Renal cortex interstitium (tissue), 15 donors: ENCODE measurements around the gene UBE2QL1. TPM values are rescaled to one million over a fixed set of nuclear protein-coding genes. Genes with fewer than 3 reads are reported as not detected.
A peak's percentile ranks its signal among the peaks of the same experiment; 100 is the strongest.

Experiments used
- DNase-seq, 11 donors: peaks; one replicate each; pipeline ENCODE4 v3.0.0-alpha.2; 2013; ENCODE audit warnings: low read depth in 9 of 11, low spot score in 4 of 11; ENCODE audit errors: extremely low read depth in 1 of 11
- long read RNA-seq, 16 experiments: transcript quantifications; one replicate each; lab custom pipeline, GENCODE V29; 2026
- polyA plus RNA-seq, 3 donors: library from polyadenylated mRNA; unstranded; fragments of 120-200 nt; gene quantifications; one replicate each; pipeline ENCODE4 v1.2.1, GENCODE V29; 2013; ENCODE audit not compliant: insufficient read length in 3 of 3

The UBE2QL1 gene
- under 1 TPM; 0.79 to 0.95 (median 0.83) TPM for polyA plus RNA-seq
- long read RNA-seq, donor 1, result 0 reads
- long read RNA-seq, donor 2, full-length matches to known transcripts, result 1 of 1 reads
- long read RNA-seq, donor 2, partial matches to known transcripts, result 0 of 1 reads
- long read RNA-seq, donor 2, other reads (novel, unspliced or antisense), result 0 of 1 reads
- long read RNA-seq, donor 3, result 0 reads
- long read RNA-seq, donor 4, result 0 reads
- long read RNA-seq, donor 5, result 0 reads
- long read RNA-seq, donor 6, full-length matches to known transcripts, result 1 of 1 reads
- long read RNA-seq, donor 6, partial matches to known transcripts, result 0 of 1 reads
- long read RNA-seq, donor 6, other reads (novel, unspliced or antisense), result 0 of 1 reads
- long read RNA-seq, donor 7, full-length matches to known transcripts, result 2 of 2 reads
- long read RNA-seq, donor 7, partial matches to known transcripts, result 0 of 2 reads
- long read RNA-seq, donor 7, other reads (novel, unspliced or antisense), result 0 of 2 reads
- long read RNA-seq, donor 8, result 0 reads
- long read RNA-seq, donor 9, result 0 reads
- long read RNA-seq, donor 10, result 0 reads
- long read RNA-seq, donor 11, full-length matches to known transcripts, result 1 of 1 reads
- long read RNA-seq, donor 11, partial matches to known transcripts, result 0 of 1 reads
- long read RNA-seq, donor 11, other reads (novel, unspliced or antisense), result 0 of 1 reads
- long read RNA-seq, donor 12, result 0 reads
- long read RNA-seq, donor 13, result 0 reads
- long read RNA-seq, donor 14, result 0 reads
- long read RNA-seq, donor 15, full-length matches to known transcripts, result 2 of 2 reads
- long read RNA-seq, donor 15, partial matches to known transcripts, result 0 of 2 reads
- long read RNA-seq, donor 15, other reads (novel, unspliced or antisense), result 0 of 2 reads
- long read RNA-seq, donor 16, full-length matches to known transcripts, result 3 of 3 reads
- long read RNA-seq, donor 16, partial matches to known transcripts, result 0 of 3 reads
- long read RNA-seq, donor 16, other reads (novel, unspliced or antisense), result 0 of 3 reads

GRCh38 chr5:6448622-6449464 is at the start of gene UBE2QL1:
Gene UBE2QL1, plus strand, starts transcription at chr5:6448859. Its CDS starts 35 bp downstream, at chr5:6448894.
- DNase-seq, result peak in 5 of 11 donors; percentile 9 to 18 (median 12)

DNA sequence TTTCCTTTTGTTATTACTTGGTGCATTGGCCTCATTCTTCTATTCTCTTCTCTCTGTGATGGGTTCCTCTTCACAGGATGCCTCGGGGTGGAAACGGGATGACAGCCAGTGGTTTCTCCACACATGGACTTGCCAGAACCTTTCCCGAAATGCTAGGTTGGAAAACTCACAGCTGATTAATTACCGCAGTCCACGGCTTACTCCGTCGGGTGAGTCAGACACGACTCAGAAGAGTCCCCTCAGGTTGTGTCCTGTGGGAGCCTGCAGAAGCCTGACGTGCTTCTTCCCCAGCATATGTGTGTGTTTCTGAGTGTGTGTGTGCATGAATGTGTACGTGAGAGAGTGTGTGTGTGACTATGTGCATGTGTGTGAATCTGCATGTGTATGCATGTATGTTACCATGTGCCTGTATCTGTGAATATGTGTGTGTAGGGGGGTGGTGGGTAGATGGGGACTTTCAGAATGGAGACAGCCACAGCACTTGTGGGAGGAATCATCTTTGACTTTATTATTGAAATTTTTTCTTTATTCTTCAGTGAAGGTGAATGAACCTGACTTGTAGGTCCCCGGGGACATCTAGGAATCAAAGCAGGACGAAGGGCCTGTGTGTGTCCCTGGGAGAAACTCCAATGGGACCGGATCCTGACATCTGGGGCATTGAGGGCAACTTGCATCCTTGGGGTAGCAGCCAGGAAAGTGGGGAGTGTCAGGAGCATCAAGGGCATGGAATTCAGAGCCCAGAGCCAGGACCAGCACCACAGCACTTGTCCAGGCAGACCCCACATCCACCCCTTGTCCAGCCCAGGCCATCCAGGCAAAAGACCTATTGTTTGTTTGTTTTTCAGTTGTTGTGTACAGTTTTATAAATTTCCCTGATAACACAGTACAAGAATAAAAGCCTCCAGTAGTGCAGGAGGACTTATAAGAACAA is 48.4 kb upstream of the UBE2QL1 start:
- no peak for DNase-seq

DNA sequence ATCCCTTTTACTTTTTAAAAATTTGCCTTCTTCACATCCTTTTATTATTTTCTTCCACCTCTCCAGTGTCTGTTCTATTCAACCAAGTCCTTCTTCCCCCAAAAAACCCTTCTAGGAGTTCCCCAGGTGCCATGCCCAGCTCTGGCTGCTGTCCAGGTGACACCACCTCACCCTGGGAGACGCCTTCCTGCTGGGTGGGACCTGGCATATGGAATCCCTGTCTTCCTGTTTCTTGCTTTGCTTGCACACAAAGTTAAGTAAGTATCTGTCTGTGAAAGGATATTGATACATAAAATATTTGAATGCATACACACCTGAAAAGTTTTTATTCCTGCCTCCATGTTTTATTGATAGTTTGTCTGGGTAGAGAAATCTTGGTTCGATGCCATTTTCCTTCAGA is 47.2 kb upstream of the UBE2QL1 start:
- DNase-seq, result no peak

- no peak for DNase-seq
Measured at GRCh38 chr5:6402939-6403338, 45.7 kb upstream of the UBE2QL1 start.

GRCh38 chr5:6403416-6403815 is 45.2 kb upstream of the UBE2QL1 start:
- no peak for DNase-seq

DNA sequence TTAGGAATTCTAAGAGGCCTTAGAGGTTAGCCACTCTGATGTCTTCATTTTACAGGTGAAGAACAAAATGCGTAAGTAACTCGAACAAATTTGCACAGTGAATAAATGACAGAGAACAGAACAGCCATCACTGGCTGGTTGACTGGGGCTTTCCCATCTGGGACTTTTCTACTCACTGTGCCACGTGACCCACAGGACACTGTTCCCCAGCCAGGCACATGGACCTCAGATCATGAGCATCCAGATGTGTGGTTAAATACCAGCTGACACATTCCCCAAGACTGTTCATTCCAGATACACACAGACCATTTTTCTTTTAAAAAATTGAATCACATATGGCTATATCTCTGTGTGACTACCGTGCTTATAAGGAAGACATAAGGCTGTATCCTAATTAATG is 44.5 kb upstream of the UBE2QL1 start:
- no peak for DNase-seq

GRCh38 chr5:6405591-6405990 is 43.1 kb upstream of the UBE2QL1 start:
- no peak for DNase-seq

- DNase-seq, result no peak
Measured at GRCh38 chr5:6407558-6408259, 41.0 kb upstream of the UBE2QL1 start.

DNA sequence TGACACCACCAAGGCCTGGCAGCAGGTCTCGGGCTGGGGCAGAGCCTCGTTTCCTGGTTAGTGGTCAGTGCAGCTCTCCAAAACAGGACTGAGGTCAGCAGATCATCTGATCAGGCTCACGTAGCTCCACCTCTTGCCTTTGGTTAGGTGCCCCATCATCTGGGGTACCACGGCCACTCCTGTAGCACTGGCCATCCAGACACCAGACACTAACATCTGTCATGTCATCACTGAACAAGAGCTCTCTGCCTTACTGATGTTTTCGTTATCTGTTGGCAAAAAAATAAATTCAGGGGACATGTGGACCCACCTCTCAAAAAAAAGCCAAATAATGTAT is 40.4 kb upstream of the UBE2QL1 start:
- no peak for DNase-seq

GRCh38 chr5:6408627-6409446 is 39.8 kb upstream of the UBE2QL1 start:
- DNase-seq, result no peak

DNA sequence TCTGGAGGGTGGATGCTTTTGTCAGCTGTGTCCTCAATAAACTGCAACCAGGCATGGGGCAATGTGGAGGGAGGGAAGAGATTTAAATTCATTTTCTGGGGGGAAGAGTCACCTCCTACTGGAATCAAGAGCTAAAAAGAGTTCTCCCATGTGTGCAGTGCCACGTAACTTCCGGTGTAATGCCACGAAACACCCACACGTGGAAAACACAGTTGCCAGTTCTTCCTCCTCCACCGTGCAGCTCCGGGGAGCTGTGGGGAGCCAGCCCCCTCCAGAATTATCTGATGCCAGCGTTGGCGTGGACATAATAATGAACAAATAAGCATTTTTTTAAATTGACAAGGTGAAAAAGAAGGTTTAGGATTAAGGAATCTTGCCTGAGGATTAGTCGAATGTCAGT is 38.2 kb upstream of the UBE2QL1 start:
- DNase-seq, result no peak

GRCh38 chr5:6411141-6411540 is 37.5 kb upstream of the UBE2QL1 start:
- no peak for DNase-seq

- no peak for DNase-seq
Measured at GRCh38 chr5:6412811-6413210, 35.8 kb upstream of the UBE2QL1 start.

DNA sequence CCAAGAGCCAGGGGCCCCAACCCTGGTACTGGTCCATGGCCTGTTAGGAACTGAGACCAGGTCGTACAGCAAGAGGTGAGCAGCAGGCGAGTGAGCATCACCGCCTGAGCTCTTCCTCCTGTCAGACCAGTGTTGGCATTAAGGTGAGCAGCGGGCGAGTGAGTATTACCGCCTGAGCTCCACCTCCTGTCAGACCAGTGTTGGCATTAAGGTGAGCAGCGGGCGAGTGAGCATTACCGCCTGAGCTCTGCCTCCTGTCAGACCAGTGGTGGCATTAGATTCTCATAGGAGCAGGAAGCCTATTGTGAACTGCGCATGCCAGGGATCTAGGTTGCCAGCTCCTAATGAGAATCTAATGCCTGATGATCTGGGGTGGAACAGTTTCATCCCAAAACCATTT is 31.0 kb upstream of the UBE2QL1 start:
- DNase-seq, result no peak

- no peak for DNase-seq
Measured at GRCh38 chr5:6418679-6419276, 29.9 kb upstream of the UBE2QL1 start.

GRCh38 chr5:6419340-6419852 is 29.3 kb upstream of the UBE2QL1 start:
- peak in 7 of 11 donors; percentile 5 to 23 (median 7) for DNase-seq
